GM04503 (cell line): Measurements from ENCODE around the gene CDC42BPA.
"Not testable (repeated sequence)": the region's sequence is repeated elsewhere in the genome, so short reads cannot be mapped to it uniquely, and the experiment has no call there.

Source experiments
- DNase-seq: peaks from one replicate; pipeline ENCODE4 v3.0.0-alpha.2; 2012; ENCODE audit warnings: low read depth

Gene CDC42BPA

GRCh38 chr1:227059076-227059475 lies 259.2 kb downstream of the CDC42BPA start:
- no peak for DNase-seq

GRCh38 chr1:227058321-227058751 lies 260.0 kb downstream of the CDC42BPA start:
- peak; percentile 32 for DNase-seq

GRCh38 chr1:227049253-227049652 lies 269.0 kb downstream of the CDC42BPA start:
- no peak for DNase-seq

- DNase-seq: no peak
Measured at GRCh38 chr1:227043755-227044154, 274.5 kb downstream of the CDC42BPA start.

GRCh38 chr1:227042292-227042691 lies 276.0 kb downstream of the CDC42BPA start:
- no peak for DNase-seq

- DNase-seq: peak; percentile 4
Measured at GRCh38 chr1:227038401-227038800, 279.9 kb downstream of the CDC42BPA start.

- no peak for DNase-seq
Measured at GRCh38 chr1:227037121-227037520, 281.2 kb downstream of the CDC42BPA start.

GRCh38 chr1:227035316-227035715 lies 283.0 kb downstream of the CDC42BPA start:
- DNase-seq: no peak

- no peak for DNase-seq
Measured at GRCh38 chr1:227033880-227034279, 284.4 kb downstream of the CDC42BPA start.

GRCh38 chr1:227032396-227032795 lies 285.9 kb downstream of the CDC42BPA start:
- no peak for DNase-seq

GRCh38 chr1:227016990-227017389 lies 301.3 kb downstream of the CDC42BPA start:
- DNase-seq: no peak

- no peak for DNase-seq
Measured at GRCh38 chr1:227010645-227011044, 307.6 kb downstream of the CDC42BPA start.

- DNase-seq: no peak
Measured at GRCh38 chr1:227009937-227010336, 308.4 kb downstream of the CDC42BPA start.

GRCh38 chr1:227006226-227006796 lies 312.0 kb downstream of the CDC42BPA start:
- DNase-seq: no peak

- no peak for DNase-seq
Measured at GRCh38 chr1:227004796-227005195, 313.5 kb downstream of the CDC42BPA start.

GRCh38 chr1:227003165-227003564 lies 315.1 kb downstream of the CDC42BPA start:
- no peak for DNase-seq

- no peak for DNase-seq
Measured at GRCh38 chr1:227002531-227003049, 315.7 kb downstream of the CDC42BPA start.

GRCh38 chr1:226999579-226999978 lies 318.7 kb downstream of the CDC42BPA start:
- DNase-seq: not testable (repeated sequence)

- no peak for DNase-seq
Measured at GRCh38 chr1:226995365-226996332, 322.6 kb downstream of the CDC42BPA start.

- DNase-seq: no peak
Measured at GRCh38 chr1:226994586-226995364, 323.5 kb downstream of the CDC42BPA start.

GRCh38 chr1:226993814-226994585 lies 324.3 kb downstream of the CDC42BPA start:
- no peak for DNase-seq
